ENCODE results near the gene ELAPOR1. TPM values are rescaled to one million over a fixed set of nuclear protein-coding genes. Genes with fewer than 3 reads are reported as not detected.

The ELAPOR1 gene
- total RNA-seq, 2 donors from 2014 or later, result 1.4 to 7.2 TPM

DNA sequence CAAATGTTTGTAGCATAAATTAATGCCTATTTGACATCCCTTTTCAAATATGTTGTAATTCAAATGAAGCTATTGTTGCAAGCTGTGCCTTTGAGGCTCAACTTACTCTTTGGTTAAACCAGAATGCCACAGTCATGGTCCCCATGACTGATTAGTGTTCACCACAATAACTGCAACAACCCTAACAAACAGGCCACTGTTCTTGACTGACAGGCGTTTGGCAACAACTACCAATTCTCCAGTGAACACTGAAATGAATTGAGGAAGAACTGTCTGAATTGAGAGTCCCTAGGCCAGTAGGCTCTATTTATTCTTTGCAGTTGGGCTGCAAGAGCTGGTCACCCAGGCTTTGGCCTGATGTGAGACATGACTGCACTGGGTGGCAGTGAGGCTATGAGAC is 30.0 kb upstream of the ELAPOR1 start:
- peak overlapping the region; percentile 26 to 44 for H3K27ac ChIP-seq
- H3K36me3 ChIP-seq, result no peaks in the 10 kb centered on the region
- H3K4me1 ChIP-seq (ENCODE audit: control insufficient read depth in 1 of 2, low read depth in 2 of 2), result peaks cover 0 to 22% of the 10 kb centered on the region in 2 donors
- no peaks in the 10 kb centered on the region for H3K27me3 ChIP-seq (replicated peaks; ENCODE audit: insufficient read depth)
- ATAC-seq (ENCODE audit: insufficient number of reproducible peaks, low FRiP score, low read depth), result no peak
- H3K9me3 ChIP-seq, result no peaks in the 10 kb centered on the region
- no peak overlapping the region for H3K4me3 ChIP-seq
- TF ChIP-seq, protein P1, sequence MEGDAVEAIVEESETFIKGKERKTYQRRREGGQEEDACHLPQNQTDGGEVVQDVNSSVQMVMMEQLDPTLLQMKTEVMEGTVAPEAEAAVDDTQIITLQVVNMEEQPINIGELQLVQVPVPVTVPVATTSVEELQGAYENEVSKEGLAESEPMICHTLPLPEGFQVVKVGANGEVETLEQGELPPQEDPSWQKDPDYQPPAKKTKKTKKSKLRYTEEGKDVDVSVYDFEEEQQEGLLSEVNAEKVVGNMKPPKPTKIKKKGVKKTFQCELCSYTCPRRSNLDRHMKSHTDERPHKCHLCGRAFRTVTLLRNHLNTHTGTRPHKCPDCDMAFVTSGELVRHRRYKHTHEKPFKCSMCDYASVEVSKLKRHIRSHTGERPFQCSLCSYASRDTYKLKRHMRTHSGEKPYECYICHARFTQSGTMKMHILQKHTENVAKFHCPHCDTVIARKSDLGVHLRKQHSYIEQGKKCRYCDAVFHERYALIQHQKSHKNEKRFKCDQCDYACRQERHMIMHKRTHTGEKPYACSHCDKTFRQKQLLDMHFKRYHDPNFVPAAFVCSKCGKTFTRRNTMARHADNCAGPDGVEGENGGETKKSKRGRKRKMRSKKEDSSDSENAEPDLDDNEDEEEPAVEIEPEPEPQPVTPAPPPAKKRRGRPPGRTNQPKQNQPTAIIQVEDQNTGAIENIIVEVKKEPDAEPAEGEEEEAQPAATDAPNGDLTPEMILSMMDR (IDR thresholded peaks at IDR 0.05), result no peak
- no peak for DNase-seq (ENCODE audit: low spot score)

DNA sequence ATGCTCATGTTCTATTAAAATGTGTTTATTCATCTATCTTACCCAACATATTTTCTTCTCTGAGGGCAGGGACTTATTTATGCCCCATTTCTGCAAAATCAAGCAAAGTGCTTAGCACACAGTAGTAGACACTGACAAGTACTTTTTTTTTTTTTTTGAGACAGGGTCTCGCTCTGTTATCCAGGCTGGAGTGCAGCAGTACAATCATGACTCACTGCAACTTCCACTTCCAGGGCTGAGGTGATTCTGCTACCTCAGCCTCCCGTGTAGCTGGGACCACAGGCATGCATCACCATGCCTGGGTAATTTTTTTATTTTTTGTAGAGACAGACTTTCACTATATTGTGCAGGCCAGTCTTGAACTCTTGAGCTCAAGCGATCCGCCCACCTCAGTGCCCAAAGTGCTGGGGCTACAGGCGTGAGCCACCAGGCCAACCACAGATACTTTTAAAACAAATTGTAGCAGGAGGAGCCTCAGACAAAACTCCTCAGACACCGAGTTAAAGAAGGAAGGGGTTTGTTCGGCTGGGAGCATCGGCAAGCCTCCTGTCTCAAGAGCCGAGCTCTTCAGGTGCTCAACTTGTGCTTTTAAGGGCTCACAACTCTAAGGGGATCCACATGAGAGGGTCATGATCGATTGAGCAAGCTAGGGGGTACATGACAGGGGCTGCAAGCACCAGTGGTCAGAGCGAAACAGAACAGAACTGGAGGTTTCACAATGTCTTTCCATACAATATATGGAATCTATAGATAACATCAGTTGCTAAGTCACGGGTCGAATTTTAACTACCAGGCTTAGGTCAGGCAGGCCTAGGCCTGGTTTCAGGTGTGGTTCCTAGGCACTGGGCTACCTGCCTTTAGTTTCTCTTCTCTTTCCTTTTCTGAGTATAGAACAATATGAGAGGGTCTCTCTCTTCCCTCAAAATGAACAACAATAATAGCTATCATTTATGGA is 29.1 kb upstream of the ELAPOR1 start:
- Histone ChIP-seq H3K4me3 (no peak overlapping the region), H3K9me3 (no peaks in the 10 kb centered on the region), H3K4me1 (ENCODE audit: control insufficient read depth in 1 of 2, low read depth in 2 of 2) (peaks cover 1 to 28% of the 10 kb centered on the region in 2 donors), H3K36me3 (no peaks in the 10 kb centered on the region), H3K27ac (peak overlapping the region in 1 of 2 donors; percentile 44), H3K27me3 (replicated peaks; ENCODE audit: insufficient read depth) (no peaks in the 10 kb centered on the region)
- TF ChIP-seq, protein P1 (IDR thresholded peaks at IDR 0.05), result no peak
- no peak for DNase-seq (ENCODE audit: low spot score)
- no peak for ATAC-seq (ENCODE audit: insufficient number of reproducible peaks, low FRiP score, low read depth)

DNA sequence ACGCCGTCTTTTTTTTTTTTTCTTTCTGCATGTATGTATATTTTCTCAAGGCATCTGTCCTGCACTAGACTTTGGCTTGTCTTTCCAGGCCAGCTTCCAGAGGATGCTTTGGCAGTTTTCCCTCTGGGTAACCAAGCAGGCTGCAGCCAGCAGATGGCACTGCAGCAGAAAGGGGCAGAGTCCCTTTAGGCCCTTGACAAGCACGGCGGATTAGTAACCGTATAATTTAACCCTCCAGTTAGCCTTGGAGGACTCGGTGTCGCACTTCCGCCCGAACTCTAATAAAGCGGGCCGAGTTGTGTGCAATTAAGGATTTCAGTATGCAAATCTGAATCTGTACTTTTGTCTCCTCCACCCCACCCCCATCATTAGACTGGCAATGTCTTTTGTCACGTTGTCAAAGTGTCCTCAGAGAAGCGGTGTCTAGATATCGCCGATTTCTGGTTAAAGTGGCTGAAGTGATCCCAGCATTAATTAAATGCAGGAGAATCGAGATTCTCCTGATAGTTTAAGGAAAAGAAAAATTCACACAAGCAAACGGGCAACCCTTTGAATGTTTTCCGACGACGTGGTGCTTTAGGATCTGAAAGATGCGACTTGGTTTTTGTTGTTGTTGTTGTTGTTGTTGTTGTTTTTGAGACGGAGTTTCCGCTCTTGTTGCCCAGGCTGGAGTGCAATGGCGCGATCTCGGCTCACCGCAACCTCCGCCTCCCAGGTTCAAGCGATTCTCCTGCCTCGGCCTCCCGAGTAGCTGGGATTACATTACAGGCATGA is 24.5 kb upstream of the ELAPOR1 start:
- no peaks in the 10 kb centered on the region for H3K9me3 ChIP-seq
- H3K4me1 ChIP-seq (ENCODE audit: control insufficient read depth in 1 of 2, low read depth in 2 of 2), result peaks cover 20 to 31% of the 10 kb centered on the region in 2 donors
- H3K36me3 ChIP-seq, result peaks cover 4% of the 10 kb centered on the region
- peak overlapping the region; percentile 87 to 93 for H3K27ac ChIP-seq
- H3K4me3 ChIP-seq, result peak overlapping the region; percentile 76
- no peak for ATAC-seq (ENCODE audit: insufficient number of reproducible peaks, low FRiP score, low read depth)
- DNase-seq (ENCODE audit: low spot score), result no peak
- TF ChIP-seq, protein P1 (IDR thresholded peaks at IDR 0.05), result peak; percentile 11
- no peaks in the 10 kb centered on the region for H3K27me3 ChIP-seq (replicated peaks; ENCODE audit: insufficient read depth)

DNA sequence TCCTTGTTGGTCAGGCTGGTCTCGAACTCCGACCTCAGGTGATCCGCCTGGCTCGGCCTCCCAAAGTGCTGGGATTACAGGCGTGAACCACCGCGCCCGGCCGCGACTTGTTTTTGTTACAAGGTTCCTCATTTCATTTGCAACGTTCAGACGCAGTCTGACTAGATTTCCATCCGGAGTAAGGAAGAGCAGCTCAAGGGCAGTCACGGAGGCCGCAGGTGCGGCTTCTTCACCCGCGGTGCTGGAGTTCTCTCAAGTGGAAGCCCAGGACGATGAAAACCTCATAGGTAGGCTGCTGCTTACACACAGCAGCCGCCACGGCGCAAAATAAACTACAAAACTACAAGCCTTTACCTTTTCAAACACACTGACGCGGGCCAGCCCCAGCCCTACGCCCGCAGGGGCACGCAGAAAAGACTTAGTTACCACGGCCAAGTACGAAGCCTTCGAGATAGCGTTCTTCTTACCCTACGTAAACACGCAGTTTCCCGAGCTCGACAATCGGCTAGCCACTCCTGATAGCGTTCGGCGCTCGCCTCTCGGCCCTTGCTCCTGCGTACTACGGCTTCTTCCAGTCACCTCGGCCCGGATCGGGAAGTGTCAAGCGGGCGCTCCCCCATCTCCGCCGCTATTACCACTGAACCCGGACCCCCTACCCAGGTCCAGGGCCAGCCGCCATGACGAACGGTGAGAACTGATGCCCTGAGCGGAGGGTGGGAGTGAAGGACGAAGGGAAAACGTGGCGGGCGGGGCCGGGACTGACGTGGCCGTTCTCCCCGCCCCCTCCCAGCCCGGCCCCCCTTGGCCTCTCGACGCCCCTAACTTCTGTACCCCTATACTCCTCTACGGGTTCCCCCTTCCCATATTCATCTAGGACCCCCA is 23.5 kb upstream of the ELAPOR1 start, which contains the start of gene TMEM167B:
TSS of gene TMEM167B (plus strand) at position 569 of the 882 bp plus-strand sequence. CDS start at position 678, 109 bp downstream.
- DNase-seq (ENCODE audit: low spot score), result peak; percentile 69
- Histone ChIP-seq H3K27ac (peak within 1 kb of the TSS; percentile 87 to 93), H3K4me3 (peak within 1 kb of the TSS; percentile 76), H3K36me3 (peaks cover 9% of the 10 kb centered on the region), H3K27me3 (replicated peaks; ENCODE audit: insufficient read depth) (no peaks in the 10 kb centered on the region), H3K9me3 (no peaks in the 10 kb centered on the region), H3K4me1 (ENCODE audit: control insufficient read depth in 1 of 2, low read depth in 2 of 2) (peaks cover 20 to 30% of the 10 kb centered on the region in 2 donors)
- TF ChIP-seq, protein P1 (IDR thresholded peaks at IDR 0.05), result no peak
- ATAC-seq (ENCODE audit: insufficient number of reproducible peaks, low FRiP score, low read depth), result peak; percentile 87

All from thoracic aorta (tissue), 2 donors.